GM19043 (cell line): Measurements from ENCODE around the gene ACBD5.

Experiments
- ATAC-seq: cut with Tn5 transposase; IDR thresholded peaks from one replicate; pipeline ENCODE4 v1.9.1; 2021; ENCODE audit warnings: low read depth; ENCODE audit not compliant: unreplicated experiment

ACBD5 gene

GRCh38 chr10:27155066-27155754 is 85.4 kb downstream of the ACBD5 start, which contains the start of gene MASTL:
TSS of gene MASTL (plus strand) at chr10:27155352. CDS start at chr10:27155427, 75 bp downstream.
- peak; percentile 72 for ATAC-seq

- no peak for ATAC-seq
Observed at GRCh38 chr10:27153845-27154193, 86.8 kb downstream of the ACBD5 start.

GRCh38 chr10:27153329-27153728 is 87.3 kb downstream of the ACBD5 start:
- ATAC-seq, result no peak

GRCh38 chr10:27152687-27153086 is 87.9 kb downstream of the ACBD5 start:
- no peak for ATAC-seq

GRCh38 chr10:27150261-27150660 is 90.3 kb downstream of the ACBD5 start:
- ATAC-seq, result no peak

- ATAC-seq, result no peak
Observed at GRCh38 chr10:27147701-27148100, 92.9 kb downstream of the ACBD5 start.

- ATAC-seq, result no peak
Observed at GRCh38 chr10:27145937-27146336, 94.7 kb downstream of the ACBD5 start.
